WTC11 (cell line): ENCODE measurements around the gene NUDT14. TPM values are rescaled to one million over a fixed set of nuclear protein-coding genes. Genes with fewer than 3 reads are reported as not detected.
A peak's percentile ranks its signal among the peaks of the same experiment; 100 is the strongest.

ENCODE experiments used
- ATAC-seq: fragments of 200-7000 bp; cut with Tn5 transposase; 2 replicates; pipeline ENCODE4 v1.10.0; 2021; ENCODE audit warnings: mild to moderate bottlenecking, moderate library complexity
- CTCF ChIA-PET: fragments of 300-600 bp; sonication (Branson Sonifier 250); formaldehyde crosslinking; loops from one replicate; lab custom pipeline; 2021; ENCODE audit warnings: antibody characterized with exemption; lab: Charles Lee
- POLR2A ChIA-PET: fragments of 350-600 bp; sonication (Branson Sonifier 250); formaldehyde crosslinking; loops from one replicate; lab custom pipeline; 2021; ENCODE audit warnings: antibody characterized with exemption; lab: Charles Lee
- DNase-seq: peaks from one replicate; pipeline ENCODE4 v3.0.0; 2021; ENCODE audit warnings: low spot score
- H3K27ac Mint-ChIP-seq: 2 replicates; pipeline ENCODE4 v1.8.0; 2021; ENCODE audit warnings: mixed read lengths
- H3K27me3 Mint-ChIP-seq: 2 replicates; pipeline ENCODE4 v1.8.0; 2021; ENCODE audit warnings: low read depth, mild to moderate bottlenecking, moderate library complexity, mixed read lengths
- H3K36me3 Mint-ChIP-seq: 2 replicates; pipeline ENCODE4 v1.8.0; 2021; ENCODE audit warnings: mixed read lengths
- H3K4me1 Mint-ChIP-seq: 2 replicates; pipeline ENCODE4 v1.8.0; 2022; ENCODE audit warnings: mixed read lengths
- H3K4me3 Mint-ChIP-seq: 2 replicates; pipeline ENCODE4 v1.8.0; 2021; ENCODE audit warnings: mild to moderate bottlenecking, moderate library complexity, mixed read lengths
- H3K9me3 Mint-ChIP-seq: 2 replicates; pipeline ENCODE4 v1.8.0; 2021; ENCODE audit warnings: mixed read lengths
- CREB1 ChIP-seq: sonication (generic); formaldehyde crosslinking; IDR thresholded peaks from 2 replicates; pipeline ENCODE4 v1.8.0; 2023; ENCODE audit warnings: mild to moderate bottlenecking, missing genetic modification reagents
- ELF4 ChIP-seq: sonication (generic); formaldehyde crosslinking; IDR thresholded peaks from 2 replicates; pipeline ENCODE4 v1.8.1; 2022; ENCODE audit warnings: low read depth, mild to moderate bottlenecking, moderate library complexity, missing genetic modification reagents
- ESRRA ChIP-seq: sonication (generic); formaldehyde crosslinking; IDR thresholded peaks from 2 replicates; pipeline ENCODE4 v1.8.1; 2022; ENCODE audit warnings: mild to moderate bottlenecking, missing genetic modification reagents, borderline replicate concordance
- FOXJ3 ChIP-seq: sonication (generic); formaldehyde crosslinking; IDR thresholded peaks from 2 replicates; pipeline ENCODE4 v1.9.0; 2021; ENCODE audit warnings: missing genetic modification reagents, mild to moderate bottlenecking, borderline replicate concordance
- GABPB1 ChIP-seq: sonication (generic); formaldehyde crosslinking; IDR thresholded peaks from 2 replicates; pipeline ENCODE4 v1.8.1; 2023; ENCODE audit warnings: mild to moderate bottlenecking, missing genetic modification reagents
- GTF2I ChIP-seq: fragments of 250-450 bp; sonication (Bioruptor Pico); conservative IDR thresholded peaks from 2 replicates; pipeline ENCODE4 v1.4.0; 2021; ENCODE audit warnings: mild to moderate bottlenecking
- NFYB ChIP-seq: sonication (generic); formaldehyde crosslinking; conservative IDR thresholded peaks from 2 replicates; pipeline ENCODE4 v1.8.0; 2022; ENCODE audit warnings: low read depth, missing genetic modification reagents
- NR1H2 ChIP-seq: sonication (generic); formaldehyde crosslinking; IDR thresholded peaks from 2 replicates; pipeline ENCODE4 v1.9.0; 2021; ENCODE audit warnings: mild to moderate bottlenecking, moderate library complexity, missing genetic modification reagents
- SMAD4 ChIP-seq: sonication (generic); formaldehyde crosslinking; IDR thresholded peaks from 2 replicates; pipeline ENCODE4 v1.8.0; 2022; ENCODE audit warnings: mild to moderate bottlenecking, missing genetic modification reagents
- TEAD4 ChIP-seq: sonication (generic); formaldehyde crosslinking; IDR thresholded peaks from 2 replicates; pipeline ENCODE4 v1.8.0; 2022; ENCODE audit warnings: mild to moderate bottlenecking, missing genetic modification reagents
- TP53 ChIP-seq: sonication (generic); formaldehyde crosslinking; IDR thresholded peaks from 2 replicates; pipeline ENCODE4 v1.8.1; 2023; ENCODE audit warnings: mild to moderate bottlenecking, missing genetic modification reagents
- ZNF396 ChIP-seq: fragments of 250-450 bp; sonication (Bioruptor Pico); IDR thresholded peaks from 2 replicates; pipeline ENCODE4 v1.8.0; 2021; ENCODE audit warnings: mild to moderate bottlenecking, moderate library complexity, borderline replicate concordance
- total RNA-seq: library from RNA; stranded (reverse); gene quantifications from 3 replicates; pipeline ENCODE4 v1.2.3, GENCODE V29; 2021
- TF ChIP-seq, protein P1 (sequence below): sonication (generic); formaldehyde crosslinking; IDR thresholded peaks from 2 replicates; pipeline ENCODE4 v1.8.1; 2022; ENCODE audit warnings: low read depth, mild to moderate bottlenecking, moderate library complexity, missing genetic modification reagents, borderline replicate concordance
- TF ChIP-seq, protein P2 (sequence below): sonication (generic); formaldehyde crosslinking; IDR thresholded peaks from 2 replicates; pipeline ENCODE4 v1.8.0; 2022; ENCODE audit warnings: missing genetic modification reagents
- TF ChIP-seq, protein P3 (sequence below): sonication (generic); formaldehyde crosslinking; IDR thresholded peaks from 2 replicates; pipeline ENCODE4 v1.8.1; 2022; ENCODE audit warnings: mild to moderate bottlenecking, missing genetic modification reagents, moderate library complexity, borderline replicate concordance
- TF ChIP-seq, protein P4 (sequence below): sonication (generic); formaldehyde crosslinking; IDR thresholded peaks from 2 replicates; pipeline ENCODE4 v1.8.0; 2022; ENCODE audit warnings: mild to moderate bottlenecking, missing genetic modification reagents
- TF ChIP-seq, protein P5 (sequence below): sonication (generic); formaldehyde crosslinking; IDR thresholded peaks from 2 replicates; pipeline ENCODE4 v1.8.1; 2023; ENCODE audit warnings: mild to moderate bottlenecking, missing genetic modification reagents
- TF ChIP-seq, protein P6 (sequence below): sonication (generic); formaldehyde crosslinking; IDR thresholded peaks from 2 replicates; pipeline ENCODE4 v1.8.1; 2023; ENCODE audit warnings: mild to moderate bottlenecking, moderate library complexity, missing genetic modification reagents

Gene NUDT14
- total RNA-seq, 1 experiment from 2014 or later = 35.4 TPM

DNA sequence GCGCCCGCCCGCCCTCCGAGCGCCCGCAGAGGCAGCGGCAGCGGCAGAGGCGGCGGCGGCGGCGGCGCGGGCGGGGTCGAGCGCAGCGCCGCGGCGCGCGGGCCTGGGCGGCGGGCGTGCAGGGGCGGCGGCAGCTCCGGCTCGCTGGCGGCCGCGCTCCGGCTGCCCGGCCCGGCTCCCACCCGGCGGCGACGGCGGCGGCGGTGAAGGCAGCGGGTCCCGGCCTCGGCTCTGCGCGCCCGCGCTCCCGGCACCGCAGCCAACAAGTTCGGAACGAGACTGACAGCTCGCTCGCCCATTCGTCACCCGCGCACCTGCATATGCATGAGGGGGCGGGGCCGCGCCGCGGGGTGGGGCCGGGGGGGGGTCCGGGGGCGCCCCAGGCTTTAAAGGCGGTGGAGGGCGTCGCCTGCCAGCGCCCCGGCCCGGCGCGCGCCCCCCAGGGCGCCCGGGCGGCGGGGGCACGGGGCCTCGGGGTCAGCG lies 12.6 kb downstream of the NUDT14 start, which contains the start of gene JAG2:
Gene JAG2 (minus strand): TSS at position 281 of the 483 bp plus-strand sequence. CDS start 356 bp downstream, outside the sequence.
- TF ChIP-seq TEAD4 (CRISPR knock-in tag) = no peak
- TF ChIP-seq ELF4 = no peak
- TF ChIP-seq ZNF396 (CRISPR knock-in tag) = no peak
- TF ChIP-seq, protein P1, sequence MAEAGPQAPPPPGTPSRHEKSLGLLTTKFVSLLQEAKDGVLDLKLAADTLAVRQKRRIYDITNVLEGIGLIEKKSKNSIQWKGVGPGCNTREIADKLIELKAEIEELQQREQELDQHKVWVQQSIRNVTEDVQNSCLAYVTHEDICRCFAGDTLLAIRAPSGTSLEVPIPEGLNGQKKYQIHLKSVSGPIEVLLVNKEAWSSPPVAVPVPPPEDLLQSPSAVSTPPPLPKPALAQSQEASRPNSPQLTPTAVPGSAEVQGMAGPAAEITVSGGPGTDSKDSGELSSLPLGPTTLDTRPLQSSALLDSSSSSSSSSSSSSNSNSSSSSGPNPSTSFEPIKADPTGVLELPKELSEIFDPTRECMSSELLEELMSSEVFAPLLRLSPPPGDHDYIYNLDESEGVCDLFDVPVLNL = no peak
- peak; percentile 28; the same call in 1 of the 2 replicates for TF ChIP-seq NFYB (CRISPR knock-in tag)
- TF ChIP-seq, protein P2, sequence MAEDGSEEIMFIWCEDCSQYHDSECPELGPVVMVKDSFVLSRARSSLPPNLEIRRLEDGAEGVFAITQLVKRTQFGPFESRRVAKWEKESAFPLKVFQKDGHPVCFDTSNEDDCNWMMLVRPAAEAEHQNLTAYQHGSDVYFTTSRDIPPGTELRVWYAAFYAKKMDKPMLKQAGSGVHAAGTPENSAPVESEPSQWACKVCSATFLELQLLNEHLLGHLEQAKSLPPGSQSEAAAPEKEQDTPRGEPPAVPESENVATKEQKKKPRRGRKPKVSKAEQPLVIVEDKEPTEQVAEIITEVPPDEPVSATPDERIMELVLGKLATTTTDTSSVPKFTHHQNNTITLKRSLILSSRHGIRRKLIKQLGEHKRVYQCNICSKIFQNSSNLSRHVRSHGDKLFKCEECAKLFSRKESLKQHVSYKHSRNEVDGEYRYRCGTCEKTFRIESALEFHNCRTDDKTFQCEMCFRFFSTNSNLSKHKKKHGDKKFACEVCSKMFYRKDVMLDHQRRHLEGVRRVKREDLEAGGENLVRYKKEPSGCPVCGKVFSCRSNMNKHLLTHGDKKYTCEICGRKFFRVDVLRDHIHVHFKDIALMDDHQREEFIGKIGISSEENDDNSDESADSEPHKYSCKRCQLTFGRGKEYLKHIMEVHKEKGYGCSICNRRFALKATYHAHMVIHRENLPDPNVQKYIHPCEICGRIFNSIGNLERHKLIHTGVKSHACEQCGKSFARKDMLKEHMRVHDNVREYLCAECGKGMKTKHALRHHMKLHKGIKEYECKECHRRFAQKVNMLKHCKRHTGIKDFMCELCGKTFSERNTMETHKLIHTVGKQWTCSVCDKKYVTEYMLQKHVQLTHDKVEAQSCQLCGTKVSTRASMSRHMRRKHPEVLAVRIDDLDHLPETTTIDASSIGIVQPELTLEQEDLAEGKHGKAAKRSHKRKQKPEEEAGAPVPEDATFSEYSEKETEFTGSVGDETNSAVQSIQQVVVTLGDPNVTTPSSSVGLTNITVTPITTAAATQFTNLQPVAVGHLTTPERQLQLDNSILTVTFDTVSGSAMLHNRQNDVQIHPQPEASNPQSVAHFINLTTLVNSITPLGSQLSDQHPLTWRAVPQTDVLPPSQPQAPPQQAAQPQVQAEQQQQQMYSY = no peak
- CTCF ChIA-PET = interaction anchor here (0.5 to 7.4 kb wide), 26 partner anchors 13 to 1036 kb away, joined by 3 to 107 read pairs (median 4); partner anchors contain the start of genes BTBD6, NUDT14 and PACS2
- Mint-ChIP-seq H3K9me3 (no peaks in the 10 kb centered on the region), H3K4me3 (peak within 1 kb of the TSS; percentile 63), H3K27me3 (peaks cover 15% of the 10 kb centered on the region), H3K4me1 (no peaks in the 10 kb centered on the region), H3K36me3 (no peaks in the 10 kb centered on the region), H3K27ac (no peak within 1 kb of the TSS)
- POLR2A ChIA-PET = interaction anchor here (0.9 kb wide), 1 partner anchor 40 kb away, joined by 6 read pairs; no protein-coding TSS in a partner anchor
- peak; percentile 70 for DNase-seq
- peak; percentile 43 for ATAC-seq

DNA sequence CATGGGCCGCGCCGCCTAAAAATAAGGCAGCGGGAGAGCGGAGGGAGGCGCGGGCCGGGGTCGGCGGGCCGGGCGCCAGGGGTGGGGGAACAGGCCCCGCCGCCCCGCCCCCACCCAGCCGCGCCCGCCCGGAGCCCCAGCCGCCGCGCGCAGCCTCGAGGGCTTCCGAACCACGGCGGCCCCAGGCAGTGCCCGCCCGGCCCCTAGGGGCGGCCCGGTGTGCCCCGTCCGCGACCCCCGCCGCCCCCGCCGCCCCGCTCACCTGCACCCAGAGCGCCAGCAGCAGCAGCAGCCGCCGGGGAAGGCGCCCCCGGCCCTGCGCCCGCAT lies 13.1 kb downstream of the NUDT14 start:
- H3K36me3 Mint-ChIP-seq = no peaks in the 10 kb centered on the region
- no peak for ATAC-seq
- ChIA-PET POLR2A (interaction anchor here (0.9 kb wide), 1 partner anchor 39 kb away, joined by 6 read pairs; no protein-coding TSS in a partner anchor), CTCF (interaction anchor here (0.5 to 7.4 kb wide), 23 partner anchors 12 to 313 kb away, joined by 3 to 107 read pairs (median 6); partner anchors contain the start of genes BTBD6, NUDT14 and PACS2)
- no peaks in the 10 kb centered on the region for H3K9me3 Mint-ChIP-seq
- no peak for TF ChIP-seq FOXJ3 (CRISPR knock-in tag)
- no peak for TF ChIP-seq TP53 (CRISPR knock-in tag)
- TF ChIP-seq, protein P3, sequence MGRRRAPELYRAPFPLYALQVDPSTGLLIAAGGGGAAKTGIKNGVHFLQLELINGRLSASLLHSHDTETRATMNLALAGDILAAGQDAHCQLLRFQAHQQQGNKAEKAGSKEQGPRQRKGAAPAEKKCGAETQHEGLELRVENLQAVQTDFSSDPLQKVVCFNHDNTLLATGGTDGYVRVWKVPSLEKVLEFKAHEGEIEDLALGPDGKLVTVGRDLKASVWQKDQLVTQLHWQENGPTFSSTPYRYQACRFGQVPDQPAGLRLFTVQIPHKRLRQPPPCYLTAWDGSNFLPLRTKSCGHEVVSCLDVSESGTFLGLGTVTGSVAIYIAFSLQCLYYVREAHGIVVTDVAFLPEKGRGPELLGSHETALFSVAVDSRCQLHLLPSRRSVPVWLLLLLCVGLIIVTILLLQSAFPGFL (CRISPR knock-in tag) = no peak
- TF ChIP-seq GTF2I = no peak
- TF ChIP-seq, protein P4, sequence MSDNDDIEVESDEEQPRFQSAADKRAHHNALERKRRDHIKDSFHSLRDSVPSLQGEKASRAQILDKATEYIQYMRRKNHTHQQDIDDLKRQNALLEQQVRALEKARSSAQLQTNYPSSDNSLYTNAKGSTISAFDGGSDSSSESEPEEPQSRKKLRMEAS = no peak
- no peak for TF ChIP-seq SMAD4
- TF ChIP-seq CREB1 = no peak
- TF ChIP-seq ESRRA = no peak
- TF ChIP-seq GABPB1 (CRISPR knock-in tag) = no peak
- TF ChIP-seq, protein P5, sequence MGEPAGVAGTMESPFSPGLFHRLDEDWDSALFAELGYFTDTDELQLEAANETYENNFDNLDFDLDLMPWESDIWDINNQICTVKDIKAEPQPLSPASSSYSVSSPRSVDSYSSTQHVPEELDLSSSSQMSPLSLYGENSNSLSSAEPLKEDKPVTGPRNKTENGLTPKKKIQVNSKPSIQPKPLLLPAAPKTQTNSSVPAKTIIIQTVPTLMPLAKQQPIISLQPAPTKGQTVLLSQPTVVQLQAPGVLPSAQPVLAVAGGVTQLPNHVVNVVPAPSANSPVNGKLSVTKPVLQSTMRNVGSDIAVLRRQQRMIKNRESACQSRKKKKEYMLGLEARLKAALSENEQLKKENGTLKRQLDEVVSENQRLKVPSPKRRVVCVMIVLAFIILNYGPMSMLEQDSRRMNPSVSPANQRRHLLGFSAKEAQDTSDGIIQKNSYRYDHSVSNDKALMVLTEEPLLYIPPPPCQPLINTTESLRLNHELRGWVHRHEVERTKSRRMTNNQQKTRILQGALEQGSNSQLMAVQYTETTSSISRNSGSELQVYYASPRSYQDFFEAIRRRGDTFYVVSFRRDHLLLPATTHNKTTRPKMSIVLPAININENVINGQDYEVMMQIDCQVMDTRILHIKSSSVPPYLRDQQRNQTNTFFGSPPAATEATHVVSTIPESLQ (CRISPR knock-in tag) = no peak
- no peak for TF ChIP-seq NR1H2 (CRISPR knock-in tag)
- TF ChIP-seq, protein P6, sequence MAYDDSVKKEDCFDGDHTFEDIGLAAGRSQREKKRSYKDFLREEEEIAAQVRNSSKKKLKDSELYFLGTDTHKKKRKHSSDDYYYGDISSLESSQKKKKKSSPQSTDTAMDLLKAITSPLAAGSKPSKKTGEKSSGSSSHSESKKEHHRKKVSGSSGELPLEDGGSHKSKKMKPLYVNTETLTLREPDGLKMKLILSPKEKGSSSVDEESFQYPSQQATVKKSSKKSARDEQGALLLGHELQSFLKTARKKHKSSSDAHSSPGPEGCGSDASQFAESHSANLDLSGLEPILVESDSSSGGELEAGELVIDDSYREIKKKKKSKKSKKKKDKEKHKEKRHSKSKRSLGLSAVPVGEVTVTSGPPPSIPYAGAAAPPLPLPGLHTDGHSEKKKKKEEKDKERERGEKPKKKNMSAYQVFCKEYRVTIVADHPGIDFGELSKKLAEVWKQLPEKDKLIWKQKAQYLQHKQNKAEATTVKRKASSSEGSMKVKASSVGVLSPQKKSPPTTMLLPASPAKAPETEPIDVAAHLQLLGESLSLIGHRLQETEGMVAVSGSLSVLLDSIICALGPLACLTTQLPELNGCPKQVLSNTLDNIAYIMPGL = no peak
- H3K4me1 Mint-ChIP-seq = no peaks in the 10 kb centered on the region
- peak overlapping the region; percentile 51 for H3K4me3 Mint-ChIP-seq
- peaks cover 15% of the 10 kb centered on the region for H3K27me3 Mint-ChIP-seq
- no peak overlapping the region for H3K27ac Mint-ChIP-seq
- DNase-seq = no peak
